Peyer's patch (tissue), 4 donors: ENCODE results near the gene RNF112. TPM values are rescaled to one million over a fixed set of nuclear protein-coding genes. Genes with fewer than 3 reads are reported as not detected.
A peak's percentile ranks its signal among the peaks of the same experiment; 100 is the strongest.

Experiments
- DNase-seq, 3 donors: peaks; one replicate each; pipeline ENCODE4 v3.0.0-alpha.2; 2017 to 2019
- H3K27ac ChIP-seq, 4 donors: fragments of 200-600 bp; sonication (generic); one replicate each; pipeline ENCODE4 v1.5.1; 2016 to 2019
- H3K27me3 ChIP-seq, 2 donors: fragments of 200-600 bp; sonication (generic); one replicate each; pipeline ENCODE4 v1.5.1; 2019
- H3K36me3 ChIP-seq, 3 donors: fragments of 200-600 bp; sonication (generic); one replicate each; pipeline ENCODE4 v1.5.1; 2016 to 2019
- H3K4me1 ChIP-seq, 4 donors: fragments of 200-600 bp; sonication (generic); one replicate each; pipeline ENCODE4 v1.5.1; 2016 to 2019
- H3K4me3 ChIP-seq, 4 donors: fragments of 200-600 bp; sonication (generic); 1 replicate in 3 of 4; 2 replicates in 1 of 4; pipeline ENCODE4 v1.5.1; 2016 to 2019; ENCODE audit warnings: mild to moderate bottlenecking in 1 of 4
- H3K9me3 ChIP-seq, 4 donors: fragments of 200-600 bp; sonication (generic); one replicate each; pipeline ENCODE4 v1.5.1; 2016 to 2019; ENCODE audit warnings: mild to moderate bottlenecking in 1 of 4
- POLR2A ChIP-seq, 2 donors: fragments of 450-650 bp; IDR thresholded peaks; one replicate each; pipeline ENCODE4 v1.5.1; 2017; ENCODE audit warnings: antibody characterized with exemption in 2 of 2, mild to moderate bottlenecking in 2 of 2, moderate library complexity in 2 of 2
- total RNA-seq, 4 donors: library from RNA; depleted of rRNA; stranded (reverse); fragments of >200 nt; gene quantifications; one replicate each; pipeline ENCODE4 v1.1.0, GENCODE V29; 2016
- TF ChIP-seq, protein P1 (sequence below), 6 experiments: fragments of 450-650 bp in 4 of 6; fragments of 200-600 bp in 2 of 6; sonication (generic) in 1 of 6; IDR thresholded peaks; one replicate each; pipeline ENCODE4 v1.5.1; 2017 to 2019; ENCODE audit warnings: antibody characterized with exemption in 6 of 6, mild to moderate bottlenecking in 3 of 6, moderate library complexity in 1 of 6

RNF112 gene
- total RNA-seq, 4 donors from 2014 or later: 1.2 to 47.0 (median 2.0) TPM

DNA sequence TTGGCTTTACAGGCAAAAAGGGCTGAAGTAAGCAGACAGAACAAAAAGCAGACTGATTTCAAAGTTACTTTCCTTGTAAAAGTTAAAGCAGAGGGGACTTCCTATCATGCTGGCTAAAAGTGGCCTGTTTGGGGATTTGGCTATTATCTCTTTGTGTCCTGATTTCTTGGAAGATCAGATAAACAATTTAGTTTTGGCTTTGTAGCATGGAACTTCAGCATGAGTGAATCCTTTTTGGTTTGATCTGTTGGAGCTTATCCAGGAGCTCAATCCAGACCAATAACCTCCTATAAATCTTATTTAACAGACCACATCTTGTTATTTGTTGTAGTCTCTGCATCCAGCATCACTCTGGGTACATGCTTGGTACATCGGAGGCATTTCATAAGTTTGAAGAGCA is 8.9 kb upstream of the RNF112 start:
- H3K4me1 ChIP-seq: peaks cover 0 to 20% (median 0%) of the 10 kb centered on the region in 4 donors
- H3K27me3 ChIP-seq: no peaks in the 10 kb centered on the region
- no peaks in the 10 kb centered on the region for H3K9me3 ChIP-seq
- peak overlapping the region in 1 of 4 donors; percentile 17 for H3K27ac ChIP-seq
- no peak for DNase-seq
- H3K4me3 ChIP-seq: no peak overlapping the region
- no peak for TF ChIP-seq POLR2A (IDR thresholded peaks at IDR 0.05)
- TF ChIP-seq, protein P1, sequence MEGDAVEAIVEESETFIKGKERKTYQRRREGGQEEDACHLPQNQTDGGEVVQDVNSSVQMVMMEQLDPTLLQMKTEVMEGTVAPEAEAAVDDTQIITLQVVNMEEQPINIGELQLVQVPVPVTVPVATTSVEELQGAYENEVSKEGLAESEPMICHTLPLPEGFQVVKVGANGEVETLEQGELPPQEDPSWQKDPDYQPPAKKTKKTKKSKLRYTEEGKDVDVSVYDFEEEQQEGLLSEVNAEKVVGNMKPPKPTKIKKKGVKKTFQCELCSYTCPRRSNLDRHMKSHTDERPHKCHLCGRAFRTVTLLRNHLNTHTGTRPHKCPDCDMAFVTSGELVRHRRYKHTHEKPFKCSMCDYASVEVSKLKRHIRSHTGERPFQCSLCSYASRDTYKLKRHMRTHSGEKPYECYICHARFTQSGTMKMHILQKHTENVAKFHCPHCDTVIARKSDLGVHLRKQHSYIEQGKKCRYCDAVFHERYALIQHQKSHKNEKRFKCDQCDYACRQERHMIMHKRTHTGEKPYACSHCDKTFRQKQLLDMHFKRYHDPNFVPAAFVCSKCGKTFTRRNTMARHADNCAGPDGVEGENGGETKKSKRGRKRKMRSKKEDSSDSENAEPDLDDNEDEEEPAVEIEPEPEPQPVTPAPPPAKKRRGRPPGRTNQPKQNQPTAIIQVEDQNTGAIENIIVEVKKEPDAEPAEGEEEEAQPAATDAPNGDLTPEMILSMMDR (IDR thresholded peaks at IDR 0.05): no peak
- H3K36me3 ChIP-seq: no peaks in the 10 kb centered on the region

DNA sequence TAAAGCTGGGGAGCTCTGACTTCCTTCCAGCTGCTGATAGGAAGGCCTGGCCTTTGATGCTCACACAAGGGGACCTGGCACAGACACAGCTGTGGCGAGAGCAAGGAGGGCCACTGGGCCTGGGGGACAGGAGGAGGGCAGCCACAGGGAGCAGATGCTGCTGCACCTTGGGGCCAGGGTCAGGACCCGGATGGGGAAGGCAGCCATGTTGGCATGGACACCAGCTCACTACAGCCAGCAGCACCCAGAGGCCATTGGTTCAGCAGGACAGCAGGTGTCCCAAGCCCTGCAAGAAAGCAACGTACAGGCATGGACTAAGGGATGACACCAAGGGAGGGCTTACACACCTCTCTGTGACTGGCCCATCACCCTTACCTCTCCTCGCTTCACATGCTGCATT is 8.0 kb upstream of the RNF112 start:
- H3K27ac ChIP-seq: no peak overlapping the region
- TF ChIP-seq, protein P1 (IDR thresholded peaks at IDR 0.05): no peak
- TF ChIP-seq POLR2A (IDR thresholded peaks at IDR 0.05): no peak

GRCh38 chr17:19404264-19404663 is 6.8 kb upstream of the RNF112 start:
- H3K9me3 ChIP-seq: no peaks in the 10 kb centered on the region

More for the DNA sequence above, 8.0 kb upstream of the RNF112 start:
- H3K9me3 ChIP-seq: no peaks in the 10 kb centered on the region
- H3K4me3 ChIP-seq: no peak overlapping the region
- no peak for DNase-seq
- no peaks in the 10 kb centered on the region for H3K27me3 ChIP-seq
- no peaks in the 10 kb centered on the region for H3K36me3 ChIP-seq
- H3K4me1 ChIP-seq: peaks cover 0 to 12% (median 0%) of the 10 kb centered on the region in 4 donors

GRCh38 chr17:19405114-19405513 is 5.9 kb upstream of the RNF112 start:
- Histone ChIP-seq H3K27me3 (no peaks in the 10 kb centered on the region), H3K4me1 (peaks cover 0 to 7% (median 0%) of the 10 kb centered on the region in 4 donors), H3K27ac (no peak overlapping the region), H3K4me3 (no peak overlapping the region), H3K36me3 (no peaks in the 10 kb centered on the region), H3K9me3 (no peaks in the 10 kb centered on the region)
- no peak for DNase-seq
- TF ChIP-seq, protein P1 (IDR thresholded peaks at IDR 0.05): no peak
- TF ChIP-seq POLR2A (IDR thresholded peaks at IDR 0.05): no peak

More at GRCh38 chr17:19404264-19404663, 6.8 kb upstream of the RNF112 start:
- Histone ChIP-seq H3K36me3 (no peaks in the 10 kb centered on the region), H3K27ac (no peak overlapping the region), H3K4me1 (peaks cover 0 to 7% (median 0%) of the 10 kb centered on the region in 4 donors), H3K4me3 (no peak overlapping the region), H3K27me3 (no peaks in the 10 kb centered on the region)
- DNase-seq: no peak
- TF ChIP-seq, protein P1 (IDR thresholded peaks at IDR 0.05): no peak
- no peak for TF ChIP-seq POLR2A (IDR thresholded peaks at IDR 0.05)

GRCh38 chr17:19407601-19408345 is 3.3 kb upstream of the RNF112 start:
- no peak for DNase-seq
- Histone ChIP-seq H3K9me3 (no peaks in the 10 kb centered on the region), H3K36me3 (no peaks in the 10 kb centered on the region), H3K27me3 (no peaks in the 10 kb centered on the region), H3K27ac (no peak overlapping the region), H3K4me3 (no peak overlapping the region), H3K4me1 (no peaks in the 10 kb centered on the region)
- no peak for TF ChIP-seq POLR2A (IDR thresholded peaks at IDR 0.05)
- TF ChIP-seq, protein P1 (IDR thresholded peaks at IDR 0.05): no peak
